Tibial nerve (tissue), 3 donors: ENCODE results near the gene SYT12.

Source experiments
- CTCF ChIP-seq, 5 experiments: fragments of 200-600 bp in 3 of 5; fragments of 450-650 bp in 2 of 5; sonication (generic) in 3 of 5; IDR thresholded peaks; one replicate each; pipeline ENCODE4 v1.5.1; 2016 to 2019; ENCODE audit warnings: antibody characterized with exemption in 5 of 5, mild to moderate bottlenecking in 3 of 5, moderate library complexity in 2 of 5
- POLR2A ChIP-seq, 2 donors: fragments of 450-650 bp; IDR thresholded peaks; one replicate each; pipeline ENCODE4 v1.6.1; 2017; ENCODE audit warnings: antibody characterized with exemption in 2 of 2, mild to moderate bottlenecking in 2 of 2, moderate library complexity in 2 of 2

DNA sequence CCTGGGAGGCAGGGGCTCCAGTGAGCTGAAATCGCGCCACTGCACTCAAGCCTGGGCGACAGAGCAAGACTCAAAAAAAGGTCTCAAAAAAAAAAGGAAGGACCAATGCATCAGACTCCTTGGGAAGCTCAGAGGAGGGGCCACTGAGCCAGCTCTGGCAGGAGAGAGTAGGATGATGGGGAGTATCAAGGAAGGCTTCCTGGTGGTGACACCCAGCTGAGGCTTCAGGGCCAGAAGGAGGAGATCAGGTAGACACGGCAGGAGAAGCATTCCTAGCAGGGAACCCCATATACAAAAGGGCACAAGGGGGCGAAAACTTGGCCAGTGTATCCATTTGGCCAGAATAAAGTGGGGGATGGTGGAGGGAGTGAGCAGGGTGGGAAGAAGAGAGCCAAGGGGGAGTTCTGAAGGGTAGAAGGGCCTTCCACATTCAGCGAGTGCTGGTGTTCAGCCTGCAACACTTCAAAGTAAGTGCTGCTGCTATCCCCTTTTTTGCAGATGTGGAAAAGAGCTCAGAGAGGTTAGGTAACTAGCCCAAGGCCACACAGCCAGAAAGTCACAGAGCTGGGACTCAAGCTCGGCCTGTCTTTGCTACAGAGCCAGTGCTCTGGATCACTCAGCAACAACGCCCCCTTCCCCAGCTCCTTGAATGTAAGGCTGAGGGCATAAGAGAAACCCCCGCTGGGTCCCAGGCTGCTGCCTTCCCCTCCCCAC lies 28.4 kb downstream of the SYT12 start:
- TF ChIP-seq CTCF (IDR thresholded peaks at IDR 0.05) = no peak
- TF ChIP-seq POLR2A (IDR thresholded peaks at IDR 0.05) = no peak
